IPS DF 6.9 (cell line): Measurements from ENCODE around the gene ANKDD1A.

Experiments used
- DNase-seq: peaks from one replicate; pipeline ENCODE4 v3.0.0-alpha.2; 2013; ENCODE audit warnings: low read depth, low spot score
- H3K27ac ChIP-seq: one replicate; pipeline ENCODE4 v1.5.1; 2013; ENCODE audit warnings: low read length, control low read depth
- H3K27me3 ChIP-seq: 2 replicates; pipeline ENCODE4 v1.6.1; 2013; ENCODE audit warnings: mild to moderate bottlenecking, low read length; ENCODE audit not compliant: control insufficient read depth, insufficient read depth
- H3K36me3 ChIP-seq: 2 replicates; pipeline ENCODE4 v1.6.1; 2013; ENCODE audit warnings: low read length; ENCODE audit not compliant: control insufficient read depth, insufficient read depth
- H3K4me1 ChIP-seq: 2 replicates; pipeline ENCODE4 v1.6.1; 2013; ENCODE audit warnings: low read length; ENCODE audit not compliant: control insufficient read depth, insufficient read depth
- H3K4me3 ChIP-seq: 2 replicates; pipeline ENCODE4 v1.5.1; 2013; ENCODE audit warnings: mild to moderate bottlenecking, low read length
- H3K9me3 ChIP-seq: 2 replicates; pipeline ENCODE4 v1.6.1; 2013; ENCODE audit warnings: low read length, inconsistent platforms; ENCODE audit not compliant: control insufficient read depth, insufficient read depth
- WGBS: extraction: QIAGEN DNeasy Blood & Tissue Kit; methylation state at CpG from one replicate; pipeline ENCODE4 v1.1.7; 2013; ENCODE audit warnings: mixed read lengths, missing lambda C conversion rate; ENCODE audit not compliant: insufficient read length, insufficient coverage; 5-methylcytosine and 5-hydroxymethylcytosine counted together

ANKDD1A gene

GRCh38 chr15:64923546-64923945 lies 11.8 kb downstream of the ANKDD1A start:
- no peaks in the 10 kb centered on the region for H3K9me3 ChIP-seq
- H3K27me3 ChIP-seq: no peaks in the 10 kb centered on the region
- H3K27ac ChIP-seq: no peak overlapping the region
- H3K4me1 ChIP-seq: no peaks in the 10 kb centered on the region
- WGBS: no CpG with 5 or more reads among the region's 2 CpGs
- no peaks in the 10 kb centered on the region for H3K36me3 ChIP-seq
- H3K4me3 ChIP-seq: no peak overlapping the region
- DNase-seq: no peak

DNA sequence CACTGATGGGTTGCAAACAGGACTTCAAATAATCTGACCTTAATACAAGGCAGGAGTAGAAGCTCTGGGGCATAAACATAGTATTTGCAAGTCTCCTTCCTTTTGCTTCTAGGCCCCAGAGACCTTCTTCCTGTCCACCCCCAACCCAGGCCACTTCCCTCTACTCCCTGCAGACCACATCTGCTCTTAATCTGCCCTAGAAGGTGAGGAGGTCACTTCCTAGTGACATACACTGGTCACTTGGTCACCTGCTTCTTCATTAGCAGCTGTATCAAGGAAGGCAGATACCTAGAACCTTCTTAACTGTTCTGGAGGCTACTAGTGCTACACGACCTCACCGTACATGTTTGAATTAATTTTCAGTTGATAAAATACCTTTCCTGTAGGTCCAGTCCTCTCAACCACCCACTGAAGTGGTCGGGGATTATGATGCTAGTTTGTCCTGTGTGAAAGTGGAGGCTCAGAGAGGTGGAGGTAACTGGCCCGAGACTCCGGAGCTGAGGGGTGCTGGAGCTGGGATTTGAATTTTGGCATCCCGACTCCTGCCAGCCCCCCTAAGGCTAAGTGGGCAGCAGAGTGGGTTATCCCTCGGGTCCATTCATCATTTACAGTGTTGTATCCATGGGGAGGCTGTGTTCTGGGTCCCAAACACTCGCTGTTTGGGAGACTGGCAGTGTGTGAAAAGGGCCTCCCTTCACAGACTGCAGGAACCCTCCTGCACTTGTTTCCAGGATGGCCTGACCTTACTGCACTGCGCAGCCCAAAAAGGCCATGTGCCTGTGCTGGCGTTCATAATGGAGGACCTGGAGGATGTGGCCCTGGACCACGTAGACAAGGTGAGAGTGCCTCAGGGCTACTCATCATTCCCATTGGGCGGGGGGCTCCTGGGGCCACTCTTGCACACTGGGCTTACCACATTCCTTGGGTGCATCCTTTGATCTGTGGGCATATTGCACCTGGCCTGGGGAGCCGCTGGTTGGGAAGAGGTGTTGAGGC lies 13.9 kb downstream of the ANKDD1A start:
- Histone ChIP-seq H3K9me3 (no peaks in the 10 kb centered on the region), H3K36me3 (no peaks in the 10 kb centered on the region), H3K27me3 (no peaks in the 10 kb centered on the region), H3K4me1 (no peaks in the 10 kb centered on the region), H3K27ac (no peak overlapping the region), H3K4me3 (no peak overlapping the region)
- no CpG with 5 or more reads among the region's 13 CpGs for WGBS
- DNase-seq: no peak

DNA sequence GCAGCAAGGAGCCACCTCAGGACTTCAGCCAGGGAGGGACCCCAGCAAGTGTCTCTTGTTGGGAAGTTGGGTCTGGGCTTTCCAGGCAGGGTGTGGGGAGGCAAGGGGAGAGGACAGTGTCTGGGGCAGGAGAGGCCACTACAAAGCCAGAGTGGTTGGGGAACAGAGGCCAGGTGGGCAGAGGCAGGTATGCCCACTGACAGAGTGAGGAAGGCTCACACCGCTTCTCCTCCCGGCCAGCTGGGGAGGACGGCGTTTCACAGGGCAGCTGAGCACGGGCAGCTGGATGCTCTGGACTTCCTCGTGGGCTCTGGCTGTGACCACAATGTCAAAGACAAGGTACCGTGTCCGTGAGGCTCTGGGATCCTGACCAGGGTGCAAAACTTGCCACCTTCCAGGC lies 15.0 kb downstream of the ANKDD1A start:
- no peak for DNase-seq
- Histone ChIP-seq H3K27ac (no peak overlapping the region), H3K9me3 (no peaks in the 10 kb centered on the region), H3K4me3 (no peak overlapping the region), H3K36me3 (no peaks in the 10 kb centered on the region), H3K27me3 (no peaks in the 10 kb centered on the region), H3K4me1 (no peaks in the 10 kb centered on the region)
- no CpG with 5 or more reads among the region's 8 CpGs for WGBS

DNA sequence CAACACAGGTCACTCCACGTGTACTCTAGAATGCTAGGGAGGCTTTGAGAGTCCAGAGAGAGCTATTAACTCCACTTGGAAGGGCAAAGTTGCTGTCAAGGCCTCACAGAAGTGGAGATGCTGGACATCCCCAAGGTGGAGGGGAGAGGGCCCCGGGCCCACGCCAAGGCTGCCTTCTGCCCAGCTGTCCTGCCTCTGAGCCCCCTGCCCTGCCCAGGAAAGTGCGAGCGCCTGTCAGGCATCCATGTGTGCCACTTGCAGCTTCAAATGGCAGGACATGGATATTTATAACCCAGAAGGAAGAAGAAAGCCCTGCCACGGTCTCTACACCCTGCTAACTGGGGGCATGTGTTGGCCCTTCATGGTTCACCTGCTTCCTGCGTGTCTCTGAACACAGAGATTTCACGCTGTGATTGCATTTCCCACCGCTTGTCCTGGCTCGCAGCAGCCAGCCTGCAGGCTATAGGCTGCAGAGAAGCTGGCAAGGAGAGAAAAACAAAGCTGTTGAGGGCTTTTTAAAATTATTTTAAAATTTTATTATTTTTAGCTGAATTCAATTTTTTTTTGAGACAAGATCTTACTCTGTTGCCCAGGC lies 17.0 kb downstream of the ANKDD1A start:
- Histone ChIP-seq H3K27me3 (no peaks in the 10 kb centered on the region), H3K36me3 (no peaks in the 10 kb centered on the region), H3K27ac (no peak overlapping the region), H3K9me3 (no peaks in the 10 kb centered on the region), H3K4me3 (no peak overlapping the region), H3K4me1 (no peaks in the 10 kb centered on the region)
- DNase-seq: no peak
- no CpG with 5 or more reads among the region's 10 CpGs for WGBS

GRCh38 chr15:64930019-64930652 lies 18.4 kb downstream of the ANKDD1A start:
- no CpG with 5 or more reads among the region's 10 CpGs for WGBS
- no peak for DNase-seq
- no peaks in the 10 kb centered on the region for H3K4me1 ChIP-seq
- no peaks in the 10 kb centered on the region for H3K36me3 ChIP-seq
- H3K27me3 ChIP-seq: no peaks in the 10 kb centered on the region
- H3K27ac ChIP-seq: no peak overlapping the region
- no peaks in the 10 kb centered on the region for H3K9me3 ChIP-seq
- H3K4me3 ChIP-seq: no peak overlapping the region

- no peak overlapping the region for H3K4me3 ChIP-seq
- H3K27me3 ChIP-seq: no peaks in the 10 kb centered on the region
- DNase-seq: no peak
- H3K36me3 ChIP-seq: no peaks in the 10 kb centered on the region
- H3K9me3 ChIP-seq: no peaks in the 10 kb centered on the region
- H3K27ac ChIP-seq: no peak overlapping the region
- H3K4me1 ChIP-seq: no peaks in the 10 kb centered on the region
- WGBS: no CpG with 5 or more reads among the region's 11 CpGs
Observed at GRCh38 chr15:64930778-64931371, 19.2 kb downstream of the ANKDD1A start.

GRCh38 chr15:64931381-64931780 lies 19.7 kb downstream of the ANKDD1A start:
- WGBS: no CpG with 5 or more reads among the region's 8 CpGs
- Histone ChIP-seq H3K36me3 (no peaks in the 10 kb centered on the region), H3K27ac (no peak overlapping the region), H3K9me3 (no peaks in the 10 kb centered on the region), H3K4me1 (no peaks in the 10 kb centered on the region), H3K4me3 (no peak overlapping the region), H3K27me3 (no peaks in the 10 kb centered on the region)
- no peak for DNase-seq

DNA sequence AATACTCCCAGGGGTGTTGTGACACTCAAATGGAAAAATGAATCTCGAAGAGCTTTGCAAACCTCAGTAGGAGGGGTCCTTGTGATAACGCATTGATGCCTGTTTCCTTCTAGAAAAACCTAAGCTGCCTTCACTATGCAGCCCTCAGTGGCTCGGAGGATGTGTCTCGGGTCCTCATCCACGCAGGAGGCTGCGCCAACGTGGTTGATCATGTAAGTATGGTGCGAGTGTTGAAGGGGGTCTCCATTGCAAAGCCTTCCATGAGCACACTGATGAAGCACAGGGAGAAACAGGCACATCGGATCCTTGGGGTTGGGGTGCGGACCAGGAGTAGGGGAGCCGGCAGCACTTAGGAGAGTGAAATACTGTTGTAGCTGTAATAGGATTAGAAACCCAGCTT lies 22.3 kb downstream of the ANKDD1A start:
- Histone ChIP-seq H3K9me3 (no peaks in the 10 kb centered on the region), H3K4me3 (no peak overlapping the region), H3K36me3 (no peaks in the 10 kb centered on the region), H3K4me1 (no peaks in the 10 kb centered on the region), H3K27ac (no peak overlapping the region), H3K27me3 (no peaks in the 10 kb centered on the region)
- no CpG with 5 or more reads among the region's 11 CpGs for WGBS
- no peak for DNase-seq

GRCh38 chr15:64938192-64938591 lies 26.5 kb downstream of the ANKDD1A start:
- DNase-seq: no peak
- Histone ChIP-seq H3K9me3 (no peaks in the 10 kb centered on the region), H3K4me3 (no peak overlapping the region), H3K36me3 (peaks cover 2% of the 10 kb centered on the region; the same call in 1 of the 2 replicates), H3K27me3 (no peaks in the 10 kb centered on the region), H3K27ac (no peak overlapping the region), H3K4me1 (no peaks in the 10 kb centered on the region)
- no CpG with 5 or more reads among the region's 3 CpGs for WGBS

DNA sequence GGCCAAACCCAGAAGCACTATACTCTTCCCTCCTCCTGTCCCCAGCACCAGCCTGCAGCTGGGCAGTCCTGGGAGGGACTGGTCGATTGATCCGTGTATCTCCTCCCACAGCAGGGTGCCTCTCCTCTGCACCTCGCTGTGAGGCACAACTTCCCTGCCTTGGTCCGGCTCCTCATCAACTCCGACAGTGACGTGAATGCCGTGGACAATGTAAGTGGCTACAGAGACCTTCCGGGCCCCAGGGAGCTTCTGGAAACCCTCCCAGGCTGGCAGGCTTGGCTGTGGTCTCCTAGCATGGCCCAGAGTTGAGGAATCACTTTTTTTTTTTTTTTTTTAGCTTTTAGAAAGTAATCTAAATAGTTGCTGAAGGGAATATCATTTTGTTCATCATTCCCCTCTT lies 30.7 kb downstream of the ANKDD1A start:
- WGBS: no CpG with 5 or more reads among the region's 8 CpGs

More for the DNA sequence above, 30.7 kb downstream of the ANKDD1A start:
- H3K27ac ChIP-seq: no peak overlapping the region
- H3K4me1 ChIP-seq: no peaks in the 10 kb centered on the region
- DNase-seq: no peak
- H3K27me3 ChIP-seq: no peaks in the 10 kb centered on the region
- H3K4me3 ChIP-seq: no peak overlapping the region
- no peaks in the 10 kb centered on the region for H3K9me3 ChIP-seq
- H3K36me3 ChIP-seq: peaks cover 2% of the 10 kb centered on the region; the same call in 1 of the 2 replicates
